Measurements from ENCODE around the gene AGO4.

The AGO4 gene

DNA sequence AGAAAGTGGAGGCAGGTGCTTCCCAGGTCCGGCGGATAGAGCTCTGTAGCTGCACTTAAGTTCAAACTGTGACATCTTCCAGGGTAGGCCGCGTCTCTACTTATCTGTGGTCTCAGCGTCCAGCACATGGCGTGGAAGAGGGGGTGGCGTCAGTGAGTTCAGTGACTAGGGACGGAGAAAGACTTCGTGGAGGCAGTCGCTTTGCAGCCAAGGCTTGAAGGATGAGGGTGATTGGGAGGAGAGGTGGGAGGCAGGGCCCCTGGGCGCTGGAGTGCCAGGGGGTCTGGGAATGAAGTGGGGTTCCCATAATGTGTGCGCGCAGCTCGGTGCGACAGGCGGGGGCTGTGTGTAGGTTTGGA lies 74.7 kb downstream of the AGO4 start:
- peak overlapping the region; percentile 99 for H3K4me3 ChIP-seq (ENCODE audit: low read depth, low read length, poor library complexity, severe bottlenecking)
- H3K36me3 ChIP-seq (ENCODE audit: insufficient read depth, low read length): no peaks in the 10 kb centered on the region
- no peaks in the 10 kb centered on the region for H3K9me3 ChIP-seq (ENCODE audit: low read length)
- H3K4me2 ChIP-seq (ENCODE audit: low read length): peak overlapping the region; percentile 34; the same call in 1 of the 2 replicates
- peaks cover 4% of the 10 kb centered on the region; the same call in 1 of the 2 replicates for H3K79me2 ChIP-seq (ENCODE audit: insufficient read depth, low read length)
- H3F3A ChIP-seq (ENCODE audit: insufficient read depth, low read length): peaks cover 4% of the 10 kb centered on the region; the same call in 1 of the 2 replicates
- no peak overlapping the region for H2AFZ ChIP-seq (ENCODE audit: low read length)
- H4K20me1 ChIP-seq (ENCODE audit: insufficient read depth, low read length): no peaks in the 10 kb centered on the region
- H3K9me2 ChIP-seq (ENCODE audit: low read depth, low read length): no peaks in the 10 kb centered on the region
- H3K27ac ChIP-seq (ENCODE audit: low read depth, low read length, poor library complexity, severe bottlenecking): no peak overlapping the region
- H3K4me1 ChIP-seq (ENCODE audit: insufficient read depth, low read length, severe bottlenecking): peaks cover 33% of the 10 kb centered on the region
- TF ChIP-seq, protein P1, sequence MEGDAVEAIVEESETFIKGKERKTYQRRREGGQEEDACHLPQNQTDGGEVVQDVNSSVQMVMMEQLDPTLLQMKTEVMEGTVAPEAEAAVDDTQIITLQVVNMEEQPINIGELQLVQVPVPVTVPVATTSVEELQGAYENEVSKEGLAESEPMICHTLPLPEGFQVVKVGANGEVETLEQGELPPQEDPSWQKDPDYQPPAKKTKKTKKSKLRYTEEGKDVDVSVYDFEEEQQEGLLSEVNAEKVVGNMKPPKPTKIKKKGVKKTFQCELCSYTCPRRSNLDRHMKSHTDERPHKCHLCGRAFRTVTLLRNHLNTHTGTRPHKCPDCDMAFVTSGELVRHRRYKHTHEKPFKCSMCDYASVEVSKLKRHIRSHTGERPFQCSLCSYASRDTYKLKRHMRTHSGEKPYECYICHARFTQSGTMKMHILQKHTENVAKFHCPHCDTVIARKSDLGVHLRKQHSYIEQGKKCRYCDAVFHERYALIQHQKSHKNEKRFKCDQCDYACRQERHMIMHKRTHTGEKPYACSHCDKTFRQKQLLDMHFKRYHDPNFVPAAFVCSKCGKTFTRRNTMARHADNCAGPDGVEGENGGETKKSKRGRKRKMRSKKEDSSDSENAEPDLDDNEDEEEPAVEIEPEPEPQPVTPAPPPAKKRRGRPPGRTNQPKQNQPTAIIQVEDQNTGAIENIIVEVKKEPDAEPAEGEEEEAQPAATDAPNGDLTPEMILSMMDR (IDR thresholded peaks at IDR 0.05; ENCODE audit: low read length): no peak
- no peak for TF ChIP-seq EZH2 (IDR thresholded peaks at IDR 0.05; ENCODE audit: borderline replicate concordance, low read length)
- no peak overlapping the region; the same call in 1 of the 2 replicates for H3K9ac ChIP-seq (ENCODE audit: low read length)
- no peaks in the 10 kb centered on the region for H3K27me3 ChIP-seq (ENCODE audit: insufficient read depth, low read length)

DNA sequence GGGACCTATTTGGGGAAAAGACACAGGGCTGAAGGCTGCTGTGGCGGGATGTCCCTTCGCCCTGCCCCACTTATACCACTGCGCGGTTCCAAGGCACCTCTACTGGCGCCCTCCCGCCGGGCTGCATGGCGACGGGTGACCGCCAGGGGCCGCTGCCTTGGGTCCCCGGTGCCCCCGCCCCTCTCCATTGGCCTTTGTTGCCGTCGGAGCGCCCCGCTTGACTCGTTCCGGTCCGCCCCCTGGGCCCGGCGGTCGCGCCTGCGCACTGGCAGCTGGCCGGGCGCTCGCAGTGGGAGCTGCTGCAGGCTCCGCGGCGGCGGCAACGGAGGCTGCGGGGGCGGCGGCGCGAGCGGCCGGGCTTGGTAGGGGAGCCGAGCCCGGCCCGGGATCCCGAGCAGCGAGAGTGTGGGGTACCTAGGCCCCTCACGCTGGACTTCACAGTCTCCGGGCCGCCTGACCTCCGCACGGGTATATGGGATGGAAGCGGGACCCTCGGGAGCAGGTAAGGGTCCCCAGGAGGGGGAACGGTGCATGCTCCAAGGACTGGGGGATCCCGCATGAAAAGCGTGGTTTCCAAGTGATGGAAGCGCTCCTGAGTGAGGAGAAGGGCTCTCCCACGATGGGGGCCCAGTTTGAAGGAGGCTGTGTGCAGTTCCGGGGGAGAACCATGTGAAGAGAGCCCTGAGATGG lies 75.3 kb downstream of the AGO4 start, which contains the start of gene AGO1:
AGO1 (plus strand) TSS at position 265 of the 690 bp plus-strand sequence; CDS start at position 478, 213 bp downstream.
- Histone ChIP-seq H2AFZ (ENCODE audit: low read length) (peak within 1 kb of the TSS; percentile 93; the same call in 1 of the 2 replicates), H3K27me3 (ENCODE audit: insufficient read depth, low read length) (no peaks in the 10 kb centered on the region), H3K79me2 (ENCODE audit: insufficient read depth, low read length) (peaks cover 4% of the 10 kb centered on the region; the same call in 1 of the 2 replicates), H4K20me1 (ENCODE audit: insufficient read depth, low read length) (no peaks in the 10 kb centered on the region), H3K9me2 (ENCODE audit: low read depth, low read length) (no peaks in the 10 kb centered on the region), H3K4me3 (ENCODE audit: low read depth, low read length, poor library complexity, severe bottlenecking) (peak within 1 kb of the TSS; percentile 99), H3K4me2 (ENCODE audit: low read length) (peak within 1 kb of the TSS; percentile 97), H3F3A (ENCODE audit: insufficient read depth, low read length) (peaks cover 4% of the 10 kb centered on the region; the same call in 1 of the 2 replicates), H3K9me3 (ENCODE audit: low read length) (no peaks in the 10 kb centered on the region), H3K27ac (ENCODE audit: low read depth, low read length, poor library complexity, severe bottlenecking) (peak within 1 kb of the TSS; percentile 39), H3K36me3 (ENCODE audit: insufficient read depth, low read length) (no peaks in the 10 kb centered on the region), H3K4me1 (ENCODE audit: insufficient read depth, low read length, severe bottlenecking) (peaks cover 34% of the 10 kb centered on the region), H3K9ac (ENCODE audit: low read length) (peak within 1 kb of the TSS; percentile 96)
- no peak for TF ChIP-seq EZH2 (IDR thresholded peaks at IDR 0.05; ENCODE audit: borderline replicate concordance, low read length)
- TF ChIP-seq, protein P1 (IDR thresholded peaks at IDR 0.05; ENCODE audit: low read length): peak; percentile 92

DNA sequence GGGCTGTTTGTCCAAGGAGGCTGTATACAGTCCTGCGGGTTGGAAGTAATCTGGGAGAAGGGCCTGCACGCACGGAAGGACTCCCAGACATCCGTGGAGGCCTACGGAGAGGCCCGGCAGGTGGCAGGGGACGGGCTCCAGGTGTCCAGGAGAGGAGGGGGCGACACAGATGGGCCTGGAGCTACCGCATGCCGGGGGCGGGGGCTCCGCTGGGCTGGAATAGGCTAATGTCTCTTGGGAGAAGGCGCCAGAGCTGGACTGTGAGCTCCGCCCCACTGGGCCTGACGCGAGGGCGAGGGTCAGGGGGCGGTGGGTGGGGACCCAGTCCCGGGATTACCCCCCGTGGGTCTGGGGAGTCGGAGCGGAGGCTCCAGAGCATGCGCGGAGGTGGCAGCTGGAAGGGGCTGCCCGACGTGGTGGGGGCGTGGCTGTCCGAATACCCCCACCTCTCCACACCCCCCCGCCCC lies 75.9 kb downstream of the AGO4 start:
- Histone ChIP-seq H3K4me1 (ENCODE audit: insufficient read depth, low read length, severe bottlenecking) (peaks cover 34% of the 10 kb centered on the region), H3K27ac (ENCODE audit: low read depth, low read length, poor library complexity, severe bottlenecking) (peak overlapping the region; percentile 39), H3K9me3 (ENCODE audit: low read length) (no peaks in the 10 kb centered on the region), H3K79me2 (ENCODE audit: insufficient read depth, low read length) (peaks cover 4% of the 10 kb centered on the region; the same call in 1 of the 2 replicates), H3K36me3 (ENCODE audit: insufficient read depth, low read length) (peaks cover 5% of the 10 kb centered on the region; the same call in 1 of the 2 replicates), H3K27me3 (ENCODE audit: insufficient read depth, low read length) (no peaks in the 10 kb centered on the region), H2AFZ (ENCODE audit: low read length) (peak overlapping the region; percentile 93; the same call in 1 of the 2 replicates), H3K4me3 (ENCODE audit: low read depth, low read length, poor library complexity, severe bottlenecking) (peak overlapping the region; percentile 99), H4K20me1 (ENCODE audit: insufficient read depth, low read length) (no peaks in the 10 kb centered on the region), H3F3A (ENCODE audit: insufficient read depth, low read length) (peaks cover 4% of the 10 kb centered on the region; the same call in 1 of the 2 replicates), H3K4me2 (ENCODE audit: low read length) (peak overlapping the region; percentile 97), H3K9ac (ENCODE audit: low read length) (peak overlapping the region; percentile 96), H3K9me2 (ENCODE audit: low read depth, low read length) (no peaks in the 10 kb centered on the region)
- TF ChIP-seq, protein P1 (IDR thresholded peaks at IDR 0.05; ENCODE audit: low read length): no peak
- TF ChIP-seq EZH2 (IDR thresholded peaks at IDR 0.05; ENCODE audit: borderline replicate concordance, low read length): no peak
